H1 (cell line): ENCODE results near the gene IKZF1. TPM values are rescaled to one million over a fixed set of nuclear protein-coding genes. Genes with fewer than 3 reads are reported as not detected.
A peak's percentile ranks its signal among the peaks of the same experiment; 100 is the strongest.

Source experiments
- ASH2L ChIP-seq: fragments of 200-600, 300-600 bp; sonication (generic); IDR thresholded peaks from one replicate; pipeline ENCODE4 v1.7.1; 2017; ENCODE audit warnings: low read length
- BRCA1 ChIP-seq: IDR thresholded peaks from 2 replicates; pipeline ENCODE4 v1.6.1; 2012; ENCODE audit warnings: low read depth, low read length, improper control_type of control experiment
- CBX5 ChIP-seq: fragments of 300-800, 300-1000 bp; sonication (generic); IDR thresholded peaks from 2 replicates; pipeline ENCODE4 v1.7.1; 2016; ENCODE audit warnings: antibody characterized with exemption, low read length, low read depth
- HDAC2 ChIP-seq, 2 experiments: fragments of 300-600 bp in 1 of 2; sonication (generic) in 1 of 2; IDR thresholded peaks; 2 replicates each; pipeline ENCODE4 v1.6.1; 2011 to 2012; ENCODE audit warnings: low read depth in 2 of 2, low read length in 2 of 2, mild to moderate bottlenecking in 2 of 2, moderate library complexity in 2 of 2, borderline replicate concordance in 1 of 2, inconsistent platforms in 1 of 2
- KDM4A ChIP-seq: IDR thresholded peaks from one replicate; pipeline ENCODE4 v1.7.1; 2012; ENCODE audit warnings: low read depth, mild to moderate bottlenecking, moderate library complexity, low read length, inconsistent platforms; ENCODE audit not compliant: severe bottlenecking
- KDM5A ChIP-seq: fragments of 200-600 bp; IDR thresholded peaks from 2 replicates; pipeline ENCODE4 v1.7.1; 2012; ENCODE audit warnings: mild to moderate bottlenecking, low read length, inconsistent platforms, mixed read lengths
- MAX ChIP-seq: IDR thresholded peaks from 2 replicates; pipeline ENCODE4 v1.6.1; 2012; ENCODE audit warnings: inconsistent platforms
- POLR2A ChIP-seq, 2 experiments: IDR thresholded peaks; 1 replicate in 1 of 2; 2 replicates in 1 of 2; pipeline ENCODE4 v1.6.1; 2011; ENCODE audit warnings: low read depth in 2 of 2, low read length in 2 of 2, mild to moderate bottlenecking in 2 of 2; ENCODE audit errors: control extremely low read depth in 1 of 2
- POLR2AphosphoS5 ChIP-seq: IDR thresholded peaks from 2 replicates; pipeline ENCODE4 v1.6.1; 2011; ENCODE audit warnings: low read depth, low read length
- RAD21 ChIP-seq, 2 experiments: IDR thresholded peaks in 1 of 2; conservative IDR thresholded peaks in 1 of 2; 2 replicates each; pipeline ENCODE4 v1.6.1; 2011; ENCODE audit warnings: low read depth in 2 of 2, low read length in 2 of 2, improper control_type of control experiment in 1 of 2, inconsistent platforms in 1 of 2, mild to moderate bottlenecking in 1 of 2, moderate library complexity in 1 of 2
- SAP30 ChIP-seq: fragments of 300-600 bp; sonication (generic); IDR thresholded peaks from 2 replicates; pipeline ENCODE4 v1.7.1; 2012; ENCODE audit warnings: low read length, moderate library complexity, mild to moderate bottlenecking, inconsistent platforms; ENCODE audit not compliant: insufficient read depth, insufficient replicate concordance
- SP2 ChIP-seq: IDR thresholded peaks from 2 replicates; pipeline ENCODE4 v1.6.1; 2012; ENCODE audit warnings: mild to moderate bottlenecking, low read length, inconsistent platforms
- SUZ12 ChIP-seq: fragments of 200-600 bp; sonication (generic); IDR thresholded peaks from 2 replicates; pipeline ENCODE4 v1.6.1; 2012; ENCODE audit warnings: mild to moderate bottlenecking, inconsistent platforms, low read length, moderate library complexity, mixed read lengths
- TAF7 ChIP-seq: optimal IDR thresholded peaks from 2 replicates; pipeline ENCODE3; 2011; ENCODE audit warnings: low read depth, mild to moderate bottlenecking, inconsistent platforms, low read length, moderate library complexity, borderline replicate concordance
- TCF12 ChIP-seq: IDR thresholded peaks from 2 replicates; pipeline ENCODE4 v1.6.1; 2011; ENCODE audit warnings: low read depth, mild to moderate bottlenecking, low read length
- TEAD4 ChIP-seq: IDR thresholded peaks from 2 replicates; pipeline ENCODE4 v1.6.1; 2012; ENCODE audit warnings: low read depth, low read length, inconsistent platforms, mixed read lengths
- YY1 ChIP-seq: IDR thresholded peaks from 2 replicates; pipeline ENCODE4 v1.6.1; 2011; ENCODE audit warnings: low read depth, mild to moderate bottlenecking, low read length
- ZNF274 ChIP-seq: IDR thresholded peaks from 2 replicates; pipeline ENCODE4 v1.7.0; 2012; ENCODE audit warnings: low read length, borderline replicate concordance; ENCODE audit errors: extremely low read depth
- polyA plus RNA-seq, 7 experiments: library from polyadenylated mRNA; depleted of rRNA in 3 of 7; stranded (reverse) in 5 of 7; unstranded in 2 of 7; fragments of >200 nt in 5 of 7; fragments of 200-250 nt in 2 of 7; gene quantifications; 1 replicate in 5 of 7; 2 replicates in 1 of 7; 4 replicates in 1 of 7; pipeline versions ENCODE4 v1.2.1 to v1.2.3, GENCODE V29; 2011 to 2013; ENCODE audit warnings: missing spikeins in 2 of 7, mixed read lengths in 2 of 7
- total RNA-seq: library from RNA; stranded (reverse); fragmentation: NEBNext Ultra II Directional; extraction: Animal tissue kit (Norgen Biotek cat#: 25700); gene quantifications from 2 replicates; pipeline ENCODE4 v1.2.1, GENCODE V29; 2021
- TF ChIP-seq, protein P1 (sequence below), 3 experiments: IDR thresholded peaks; 1 replicate in 2 of 3; 2 replicates in 1 of 3; pipeline versions ENCODE4 v1.5.1 to v1.6.1; 2011; ENCODE audit warnings: low read length in 3 of 3, mild to moderate bottlenecking in 3 of 3, inconsistent platforms in 2 of 3, low read depth in 1 of 3, moderate library complexity in 1 of 3; ENCODE audit not compliant: insufficient read depth in 1 of 3; ENCODE audit errors: control extremely low read depth in 1 of 3

The IKZF1 gene
- total and polyA plus RNA-seq, 2 of the 8 experiments (the other 6 are each of a cell fraction or from before 2014, with no cell fraction given): 0.74 to 1.5 TPM

DNA sequence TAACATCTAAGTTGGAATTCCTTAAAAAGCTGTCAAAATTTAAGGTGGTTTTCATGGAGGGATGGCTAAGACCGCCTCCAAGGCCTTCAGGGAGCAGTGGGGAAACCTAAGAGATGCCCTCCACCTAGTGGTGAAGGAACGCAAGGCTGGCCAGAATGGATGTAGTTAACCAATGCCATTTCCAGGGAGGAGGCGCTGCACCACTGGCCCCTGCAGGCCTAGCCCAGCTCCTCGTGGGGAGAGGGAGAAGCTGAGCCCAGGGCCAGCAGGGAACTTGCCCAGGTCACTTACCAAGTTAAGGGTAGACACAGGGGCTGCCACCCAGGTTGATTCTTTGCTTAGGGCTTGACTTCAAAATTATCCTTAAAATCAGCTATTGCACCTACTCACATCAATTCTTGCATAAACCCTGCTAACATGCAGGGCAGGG lies 113.6 kb downstream of the IKZF1 start (continued):
- TF ChIP-seq, protein P1, sequence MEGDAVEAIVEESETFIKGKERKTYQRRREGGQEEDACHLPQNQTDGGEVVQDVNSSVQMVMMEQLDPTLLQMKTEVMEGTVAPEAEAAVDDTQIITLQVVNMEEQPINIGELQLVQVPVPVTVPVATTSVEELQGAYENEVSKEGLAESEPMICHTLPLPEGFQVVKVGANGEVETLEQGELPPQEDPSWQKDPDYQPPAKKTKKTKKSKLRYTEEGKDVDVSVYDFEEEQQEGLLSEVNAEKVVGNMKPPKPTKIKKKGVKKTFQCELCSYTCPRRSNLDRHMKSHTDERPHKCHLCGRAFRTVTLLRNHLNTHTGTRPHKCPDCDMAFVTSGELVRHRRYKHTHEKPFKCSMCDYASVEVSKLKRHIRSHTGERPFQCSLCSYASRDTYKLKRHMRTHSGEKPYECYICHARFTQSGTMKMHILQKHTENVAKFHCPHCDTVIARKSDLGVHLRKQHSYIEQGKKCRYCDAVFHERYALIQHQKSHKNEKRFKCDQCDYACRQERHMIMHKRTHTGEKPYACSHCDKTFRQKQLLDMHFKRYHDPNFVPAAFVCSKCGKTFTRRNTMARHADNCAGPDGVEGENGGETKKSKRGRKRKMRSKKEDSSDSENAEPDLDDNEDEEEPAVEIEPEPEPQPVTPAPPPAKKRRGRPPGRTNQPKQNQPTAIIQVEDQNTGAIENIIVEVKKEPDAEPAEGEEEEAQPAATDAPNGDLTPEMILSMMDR (IDR thresholded peaks at IDR 0.05; ENCODE audit: control extremely low read depth in 1 of 3, insufficient read depth in 1 of 3, low read depth in 1 of 3, low read length in 3 of 3): peak; percentile 87 to 99 (median 98)
- TF ChIP-seq CBX5 (no peak), POLR2AphosphoS5 (no peak), ASH2L (no peak), RAD21 (IDR thresholded peaks at IDR 0.05 in 1 of 2, conservative IDR thresholded peaks at IDR 0.05 in 1 of 2; ENCODE audit: low read depth in 2 of 2, low read length in 2 of 2) (peak; percentile 92 to 94), KDM5A (no peak), SUZ12 (no peak), SP2 (no peak), BRCA1 (no peak), ZNF274 (no peak), TAF7 (no peak), POLR2A (IDR thresholded peaks at IDR 0.05; ENCODE audit: control extremely low read depth in 1 of 2, low read depth in 2 of 2, low read length in 2 of 2) (no peak), TCF12 (no peak), HDAC2 (IDR thresholded peaks at IDR 0.05; ENCODE audit: borderline replicate concordance in 1 of 2, low read depth in 2 of 2, low read length in 2 of 2) (no peak), KDM4A (no peak), YY1 (peak; percentile 65), MAX (no peak), TEAD4 (no peak), SAP30 (no peak)
